ENCODE measurements around the gene TIMELESS. TPM values are rescaled to one million over a fixed set of nuclear protein-coding genes. Genes with fewer than 3 reads are reported as not detected.
A peak's percentile ranks its signal among the peaks of the same experiment; 100 is the strongest.

The TIMELESS gene
- polyA plus RNA-seq, 2 of the 4 experiments (the other 2 are of a cell fraction) = 17.6 to 60.1 TPM

GRCh38 chr12:56425940-56426438 is 23.2 kb downstream of the TIMELESS start:
- DNase-seq (ENCODE audit: low read depth in 1 of 2, low spot score in 1 of 2) (no peak), ATAC-seq (no peak), FAIRE-seq (no peak)
- TF ChIP-seq NFE2L2 (conservative IDR thresholded peaks at IDR 0.05; ENCODE audit: low read length) = no peak
- TF ChIP-seq EHF (CRISPR knock-in tag; IDR thresholded peaks at IDR 0.05) = no peak
- no peak for TF ChIP-seq ZFP36 (IDR thresholded peaks at IDR 0.05; ENCODE audit: borderline replicate concordance, partially characterized antibody)
- no peak for TF ChIP-seq EHMT2 (IDR thresholded peaks at IDR 0.05; ENCODE audit: low read depth)
- TF ChIP-seq RCOR1 (IDR thresholded peaks at IDR 0.05; ENCODE audit: low read depth, low read length) = no peak
- no peak for TF ChIP-seq CBX2 (IDR thresholded peaks at IDR 0.05; ENCODE audit: borderline replicate concordance, low read depth)
- TF ChIP-seq, protein P1, sequence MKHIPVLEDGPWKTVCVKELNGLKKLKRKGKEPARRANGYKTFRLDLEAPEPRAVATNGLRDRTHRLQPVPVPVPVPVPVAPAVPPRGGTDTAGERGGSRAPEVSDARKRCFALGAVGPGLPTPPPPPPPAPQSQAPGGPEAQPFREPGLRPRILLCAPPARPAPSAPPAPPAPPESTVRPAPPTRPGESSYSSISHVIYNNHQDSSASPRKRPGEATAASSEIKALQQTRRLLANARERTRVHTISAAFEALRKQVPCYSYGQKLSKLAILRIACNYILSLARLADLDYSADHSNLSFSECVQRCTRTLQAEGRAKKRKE (CRISPR knock-in tag; IDR thresholded peaks at IDR 0.05; ENCODE audit: low read depth) = no peak
- no peak for TF ChIP-seq RNF2 (IDR thresholded peaks at IDR 0.05; ENCODE audit: borderline replicate concordance, low read depth)
- TF ChIP-seq BHLHE40 (IDR thresholded peaks at IDR 0.05; ENCODE audit: low read depth, low read length) = no peak
- Histone ChIP-seq H3K9me3 (no peaks in the 10 kb centered on the region), H3K4me1 (no peaks in the 10 kb centered on the region), H3K4me3 (no peak overlapping the region), H3K4me2 (no peak overlapping the region), H3K27ac (no peak overlapping the region)
- CTCF ChIA-PET = interaction anchor here (1.2 to 2.1 kb wide), 3 partner anchors 13 to 57 kb away, joined by 3 to 5 read pairs (median 4); no protein-coding TSS in a partner anchor
- POLR2A ChIA-PET = interaction anchor here (1.1 kb wide), 1 partner anchor 66 kb away, joined by 3 read pairs; the partner anchor contains the start of gene STAT2
- 61% methylated on average over 3 of the region's 3 CpGs for WGBS (ENCODE audit: missing lambda C conversion rate)

DNA sequence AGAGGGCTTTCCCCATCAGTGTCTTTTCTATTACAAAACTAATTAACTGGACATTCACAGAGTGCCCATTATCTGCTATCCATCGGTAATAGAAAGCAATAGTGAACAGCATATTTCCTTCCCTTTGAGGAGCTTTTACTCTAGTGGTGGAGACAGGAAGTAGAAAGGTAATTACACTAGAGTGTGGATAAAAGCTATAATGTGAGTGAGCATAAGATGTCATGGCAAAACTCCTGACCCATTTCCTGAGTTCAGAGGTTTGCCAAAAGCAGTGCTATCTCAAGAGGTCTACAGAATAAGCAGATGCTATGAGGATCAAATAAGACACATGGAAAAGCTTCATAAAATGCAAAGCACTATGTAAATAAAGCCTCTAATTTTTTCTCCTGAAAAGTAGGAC is 24.0 kb downstream of the TIMELESS start:
- no peak overlapping the region for H3K4me2 ChIP-seq
- no peaks in the 10 kb centered on the region for H3K4me1 ChIP-seq
- TF ChIP-seq FOSL2 (IDR thresholded peaks at IDR 0.05) = no peak
- TF ChIP-seq FOSL2 (CRISPR knock-in tag; IDR thresholded peaks at IDR 0.05) = no peak
- TF ChIP-seq MYC (IDR thresholded peaks at IDR 0.05; ENCODE audit: borderline replicate concordance, low read length) = no peak
- no peak for TF ChIP-seq SMC3 (IDR thresholded peaks at IDR 0.05)
- TF ChIP-seq, protein P2, sequence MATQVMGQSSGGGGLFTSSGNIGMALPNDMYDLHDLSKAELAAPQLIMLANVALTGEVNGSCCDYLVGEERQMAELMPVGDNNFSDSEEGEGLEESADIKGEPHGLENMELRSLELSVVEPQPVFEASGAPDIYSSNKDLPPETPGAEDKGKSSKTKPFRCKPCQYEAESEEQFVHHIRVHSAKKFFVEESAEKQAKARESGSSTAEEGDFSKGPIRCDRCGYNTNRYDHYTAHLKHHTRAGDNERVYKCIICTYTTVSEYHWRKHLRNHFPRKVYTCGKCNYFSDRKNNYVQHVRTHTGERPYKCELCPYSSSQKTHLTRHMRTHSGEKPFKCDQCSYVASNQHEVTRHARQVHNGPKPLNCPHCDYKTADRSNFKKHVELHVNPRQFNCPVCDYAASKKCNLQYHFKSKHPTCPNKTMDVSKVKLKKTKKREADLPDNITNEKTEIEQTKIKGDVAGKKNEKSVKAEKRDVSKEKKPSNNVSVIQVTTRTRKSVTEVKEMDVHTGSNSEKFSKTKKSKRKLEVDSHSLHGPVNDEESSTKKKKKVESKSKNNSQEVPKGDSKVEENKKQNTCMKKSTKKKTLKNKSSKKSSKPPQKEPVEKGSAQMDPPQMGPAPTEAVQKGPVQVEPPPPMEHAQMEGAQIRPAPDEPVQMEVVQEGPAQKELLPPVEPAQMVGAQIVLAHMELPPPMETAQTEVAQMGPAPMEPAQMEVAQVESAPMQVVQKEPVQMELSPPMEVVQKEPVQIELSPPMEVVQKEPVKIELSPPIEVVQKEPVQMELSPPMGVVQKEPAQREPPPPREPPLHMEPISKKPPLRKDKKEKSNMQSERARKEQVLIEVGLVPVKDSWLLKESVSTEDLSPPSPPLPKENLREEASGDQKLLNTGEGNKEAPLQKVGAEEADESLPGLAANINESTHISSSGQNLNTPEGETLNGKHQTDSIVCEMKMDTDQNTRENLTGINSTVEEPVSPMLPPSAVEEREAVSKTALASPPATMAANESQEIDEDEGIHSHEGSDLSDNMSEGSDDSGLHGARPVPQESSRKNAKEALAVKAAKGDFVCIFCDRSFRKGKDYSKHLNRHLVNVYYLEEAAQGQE (IDR thresholded peaks at IDR 0.05) = no peak
- TF ChIP-seq CHD4 (IDR thresholded peaks at IDR 0.05; ENCODE audit: borderline replicate concordance) = no peak
- TF ChIP-seq RNF2 (IDR thresholded peaks at IDR 0.05; ENCODE audit: borderline replicate concordance, low read depth) = no peak
- no peak for TF ChIP-seq TFCP2L1 (CRISPR knock-in tag; IDR thresholded peaks at IDR 0.05)
- no peak for TF ChIP-seq CBX2 (IDR thresholded peaks at IDR 0.05; ENCODE audit: borderline replicate concordance, low read depth)
- no peak for TF ChIP-seq CBX8 (IDR thresholded peaks at IDR 0.05)
- TF ChIP-seq HOXA7 (CRISPR knock-in tag; IDR thresholded peaks at IDR 0.05) = no peak
- TF ChIP-seq RAD21 (conservative IDR thresholded peaks at IDR 0.05 in 1 of 2, IDR thresholded peaks at IDR 0.05 in 1 of 2) = no peak
- TF ChIP-seq KDM1A (IDR thresholded peaks at IDR 0.05; ENCODE audit: low read depth) = no peak
- H3K4me3 ChIP-seq = no peak overlapping the region
- ChIA-PET CTCF (interaction anchor here (1.0 to 1.4 kb wide), 3 partner anchors 19 to 148 kb away, joined by 3 to 4 read pairs (median 3); no protein-coding TSS in a partner anchor), POLR2A (no interaction called here)
- FAIRE-seq (peak; percentile 49), ATAC-seq (no peak), DNase-seq (ENCODE audit: low read depth in 1 of 2, low spot score in 1 of 2) (no peak)
- no peak overlapping the region for H3K27ac ChIP-seq
- 96% methylated on average over 1 of the region's 1 CpG for whole genome bisulfite sequencing (ENCODE audit: missing lambda C conversion rate)
- H3K9me3 ChIP-seq = no peaks in the 10 kb centered on the region

All from A549 (cell line).